AG08396 (cell line): ENCODE results near the gene TSPAN9.

ENCODE experiments used
- DNase-seq: peaks from one replicate; pipeline ENCODE4 v3.0.0; 2012; ENCODE audit warnings: low spot score, mixed read lengths

TSPAN9 gene

GRCh38 chr12:3205742-3206519 lies 128.8 kb downstream of the TSPAN9 start:
- no peak for DNase-seq

GRCh38 chr12:3206536-3207072 lies 129.4 kb downstream of the TSPAN9 start:
- DNase-seq, result no peak

GRCh38 chr12:3207175-3207574 lies 130.0 kb downstream of the TSPAN9 start:
- no peak for DNase-seq

GRCh38 chr12:3207858-3208257 lies 130.7 kb downstream of the TSPAN9 start:
- DNase-seq, result no peak

- DNase-seq, result no peak
Measured at GRCh38 chr12:3213188-3213587, 136.0 kb downstream of the TSPAN9 start.

- no peak for DNase-seq
Measured at GRCh38 chr12:3213768-3214167, 136.6 kb downstream of the TSPAN9 start.

GRCh38 chr12:3214526-3215365 lies 137.6 kb downstream of the TSPAN9 start:
- no peak for DNase-seq

- no peak for DNase-seq
Measured at GRCh38 chr12:3215410-3215975, 138.3 kb downstream of the TSPAN9 start.

GRCh38 chr12:3216097-3216496 lies 138.9 kb downstream of the TSPAN9 start:
- no peak for DNase-seq

GRCh38 chr12:3216726-3217682 lies 139.8 kb downstream of the TSPAN9 start:
- peak; percentile 65 for DNase-seq

GRCh38 chr12:3217683-3218079 lies 140.5 kb downstream of the TSPAN9 start:
- DNase-seq, result no peak

- peak; percentile 90 for DNase-seq
Measured at GRCh38 chr12:3218228-3219171, 141.3 kb downstream of the TSPAN9 start.

- DNase-seq, result no peak
Measured at GRCh38 chr12:3219233-3219632, 142.1 kb downstream of the TSPAN9 start.

- DNase-seq, result no peak
Measured at GRCh38 chr12:3220382-3221321, 143.5 kb downstream of the TSPAN9 start.

GRCh38 chr12:3222306-3222705 lies 145.1 kb downstream of the TSPAN9 start:
- DNase-seq, result no peak

- no peak for DNase-seq
Measured at GRCh38 chr12:3222979-3223378, 145.8 kb downstream of the TSPAN9 start.

GRCh38 chr12:3223601-3224529 lies 146.7 kb downstream of the TSPAN9 start:
- no peak for DNase-seq

GRCh38 chr12:3224530-3224903 lies 147.3 kb downstream of the TSPAN9 start:
- DNase-seq, result no peak
